ENCODE results near the gene KIAA1671. TPM values are rescaled to one million over a fixed set of nuclear protein-coding genes. Genes with fewer than 3 reads are reported as not detected.

The KIAA1671 gene
- total RNA-seq, 2 donors from 2014 or later: 82.5 to 94.3 TPM

DNA sequence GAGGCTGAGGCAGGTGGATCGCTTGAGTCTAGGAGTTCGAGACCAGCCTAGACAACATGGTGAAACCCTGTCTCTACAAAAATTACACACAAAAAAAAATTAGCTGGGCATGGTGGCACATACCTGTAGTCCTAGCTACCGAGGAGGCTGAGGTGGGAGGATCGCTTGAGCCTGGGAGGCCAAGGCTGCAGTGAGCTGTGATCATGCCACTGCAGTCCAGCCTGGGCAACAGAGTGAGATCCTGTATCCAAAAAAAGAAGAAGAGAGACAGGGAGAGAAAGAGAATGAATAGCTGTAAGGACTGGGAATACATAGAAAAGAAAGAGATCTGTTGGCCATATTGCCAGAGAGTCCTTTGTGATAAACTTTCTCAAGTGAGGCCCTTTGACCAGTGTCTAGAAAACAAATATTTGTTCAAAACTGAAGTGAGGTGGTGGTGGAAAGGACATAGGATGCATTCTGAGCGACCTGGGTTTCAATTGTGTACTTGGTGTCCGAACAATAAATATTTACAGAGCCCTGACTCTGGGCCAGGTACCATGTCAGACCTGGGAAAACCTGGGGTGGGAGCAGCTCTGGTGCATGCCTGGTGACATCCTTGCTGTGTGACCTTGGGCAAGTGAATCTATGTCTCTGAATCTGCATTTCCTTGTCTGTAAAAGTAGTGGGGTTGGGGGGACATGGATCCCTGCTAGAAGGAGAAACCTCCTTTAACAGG is 157.5 kb downstream of the KIAA1671 start:
- Histone ChIP-seq H3K4me3 (no peak overlapping the region), H3K36me3 (no peaks in the 10 kb centered on the region), H3K9me3 (no peaks in the 10 kb centered on the region), H3K9ac (ENCODE audit: low read depth in 2 of 2, low read length in 2 of 2) (peak overlapping the region in 1 of 2 donors; percentile 61), H3K4me1 (peaks cover 10% of the 10 kb centered on the region), H3K27ac (peak overlapping the region; percentile 83), H3K27me3 (no peaks in the 10 kb centered on the region)
- TF ChIP-seq, protein P1, sequence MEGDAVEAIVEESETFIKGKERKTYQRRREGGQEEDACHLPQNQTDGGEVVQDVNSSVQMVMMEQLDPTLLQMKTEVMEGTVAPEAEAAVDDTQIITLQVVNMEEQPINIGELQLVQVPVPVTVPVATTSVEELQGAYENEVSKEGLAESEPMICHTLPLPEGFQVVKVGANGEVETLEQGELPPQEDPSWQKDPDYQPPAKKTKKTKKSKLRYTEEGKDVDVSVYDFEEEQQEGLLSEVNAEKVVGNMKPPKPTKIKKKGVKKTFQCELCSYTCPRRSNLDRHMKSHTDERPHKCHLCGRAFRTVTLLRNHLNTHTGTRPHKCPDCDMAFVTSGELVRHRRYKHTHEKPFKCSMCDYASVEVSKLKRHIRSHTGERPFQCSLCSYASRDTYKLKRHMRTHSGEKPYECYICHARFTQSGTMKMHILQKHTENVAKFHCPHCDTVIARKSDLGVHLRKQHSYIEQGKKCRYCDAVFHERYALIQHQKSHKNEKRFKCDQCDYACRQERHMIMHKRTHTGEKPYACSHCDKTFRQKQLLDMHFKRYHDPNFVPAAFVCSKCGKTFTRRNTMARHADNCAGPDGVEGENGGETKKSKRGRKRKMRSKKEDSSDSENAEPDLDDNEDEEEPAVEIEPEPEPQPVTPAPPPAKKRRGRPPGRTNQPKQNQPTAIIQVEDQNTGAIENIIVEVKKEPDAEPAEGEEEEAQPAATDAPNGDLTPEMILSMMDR (IDR thresholded peaks at IDR 0.05): no peak
- intact Hi-C loops (cut with DNase I): loop anchor here (5.0 kb wide), 1 partner anchor 62 kb away; no protein-coding TSS in a partner anchor
- no peak for DNase-seq

DNA sequence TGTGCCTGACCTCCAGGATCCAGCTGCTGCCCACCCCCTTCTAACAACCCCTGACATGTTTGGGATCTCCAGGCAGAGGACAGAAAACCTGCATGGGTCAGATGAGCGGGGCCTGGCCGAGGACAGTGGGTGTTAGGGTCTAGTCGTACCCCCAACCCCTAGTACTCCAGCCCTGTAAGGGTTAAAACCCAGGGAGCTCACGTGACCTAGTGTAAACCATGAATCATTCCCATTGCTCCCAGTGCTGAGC is 158.0 kb downstream of the KIAA1671 start:
- intact Hi-C loops (cut with DNase I): loop anchor here (5.0 kb wide), 1 partner anchor 62 kb away; no protein-coding TSS in a partner anchor
- H3K27me3 ChIP-seq: no peaks in the 10 kb centered on the region
- no peaks in the 10 kb centered on the region for H3K9me3 ChIP-seq
- TF ChIP-seq, protein P1 (IDR thresholded peaks at IDR 0.05): no peak
- peaks cover 10% of the 10 kb centered on the region for H3K4me1 ChIP-seq
- DNase-seq: no peak
- peak overlapping the region; percentile 83 for H3K27ac ChIP-seq
- H3K4me3 ChIP-seq: peak overlapping the region; percentile 56
- no peaks in the 10 kb centered on the region for H3K36me3 ChIP-seq
- H3K9ac ChIP-seq (ENCODE audit: low read depth in 2 of 2, low read length in 2 of 2): peak overlapping the region in 1 of 2 donors; percentile 61

DNA sequence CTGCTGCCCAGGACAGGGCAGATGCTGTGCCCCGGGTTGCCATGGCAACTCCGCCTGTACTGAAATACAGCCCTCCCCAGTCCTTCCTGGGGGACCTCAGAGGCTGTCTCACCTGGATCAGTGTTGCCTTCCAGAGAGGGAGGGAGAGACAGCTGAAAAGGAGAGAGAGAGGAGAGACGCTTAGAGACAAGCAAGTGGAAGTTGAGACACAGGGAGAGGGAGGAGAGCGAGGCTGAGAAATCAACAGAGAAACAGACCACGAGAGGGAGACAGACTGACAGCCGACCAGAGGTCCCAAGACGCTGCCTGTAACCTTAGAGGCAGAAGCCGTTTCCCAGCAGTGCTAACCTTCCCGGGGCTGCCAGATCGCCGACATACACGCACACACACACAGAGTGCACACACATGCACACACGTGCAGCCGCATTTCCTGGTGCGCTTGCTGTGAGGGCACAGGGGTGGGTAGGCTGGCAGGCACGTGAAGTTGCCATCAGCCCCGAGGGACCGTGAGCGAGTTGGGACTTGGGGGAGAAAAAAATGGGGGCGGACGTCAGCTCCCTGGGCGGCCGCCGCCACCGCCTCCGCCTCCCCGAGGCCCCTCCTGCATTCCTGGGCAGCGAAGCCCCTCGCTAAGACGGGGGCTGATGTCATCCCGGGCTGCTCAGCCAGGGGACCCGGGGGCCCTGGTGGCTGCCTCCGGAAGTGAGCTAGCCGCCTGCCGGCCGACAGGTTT is 158.5 kb downstream of the KIAA1671 start:
- TF ChIP-seq, protein P1 (IDR thresholded peaks at IDR 0.05): peak; percentile 27
- H3K36me3 ChIP-seq: no peaks in the 10 kb centered on the region
- peak overlapping the region; percentile 83 for H3K27ac ChIP-seq
- peak overlapping the region; percentile 61 to 78 for H3K9ac ChIP-seq (ENCODE audit: low read depth in 2 of 2, low read length in 2 of 2)
- no peaks in the 10 kb centered on the region for H3K9me3 ChIP-seq
- peak overlapping the region; percentile 56 for H3K4me3 ChIP-seq
- intact Hi-C loops (cut with DNase I): loop anchor here (5.0 kb wide), 1 partner anchor 61 kb away; no protein-coding TSS in a partner anchor
- no peaks in the 10 kb centered on the region for H3K27me3 ChIP-seq
- H3K4me1 ChIP-seq: peaks cover 10% of the 10 kb centered on the region
- DNase-seq: peak; percentile 78

DNA sequence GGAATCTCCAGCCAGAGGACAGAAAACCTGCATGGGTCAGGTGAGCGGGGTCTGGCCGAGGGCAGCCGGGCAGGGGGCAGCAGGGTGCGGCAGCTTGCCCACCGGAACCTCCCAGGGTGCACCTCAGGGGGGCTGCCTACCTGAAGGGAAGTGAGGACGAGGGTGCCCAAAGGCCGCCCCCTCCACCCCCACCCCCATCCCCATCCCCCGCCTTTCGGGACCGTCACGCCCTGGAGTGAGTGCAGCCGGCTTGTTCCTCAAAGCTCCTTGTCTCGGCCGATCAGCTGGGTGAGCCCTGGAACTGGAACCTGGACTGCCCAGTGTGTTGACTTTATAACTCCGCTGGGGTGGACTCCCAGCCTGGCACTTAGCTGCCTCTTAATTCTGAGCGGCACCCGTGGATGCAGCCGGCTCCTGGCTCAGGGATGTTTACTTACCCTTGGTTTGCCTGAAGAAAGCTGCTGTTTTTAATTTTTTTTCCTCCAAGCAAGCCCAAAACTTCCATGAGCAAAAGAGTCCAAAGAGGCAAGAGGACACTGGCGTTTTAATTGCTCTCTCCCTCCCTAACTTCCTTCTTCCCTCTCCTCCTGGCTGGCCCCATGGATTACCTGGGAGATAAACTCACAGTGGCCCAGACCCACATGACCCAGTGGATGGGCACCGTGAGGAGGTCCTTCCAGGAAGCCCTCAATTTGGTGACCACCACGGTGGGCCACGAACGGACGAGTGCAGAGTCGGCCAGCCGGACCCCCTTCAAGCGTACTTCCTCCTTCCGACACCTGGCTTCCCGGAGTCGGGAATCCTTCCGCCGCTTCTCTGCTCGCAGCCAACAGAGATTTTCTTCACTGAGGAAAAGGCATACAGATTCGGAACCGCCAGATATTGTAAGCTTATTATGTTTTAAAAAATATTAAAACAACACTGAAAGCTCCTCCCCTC is 159.3 kb downstream of the KIAA1671 start:
- H3K36me3 ChIP-seq: no peaks in the 10 kb centered on the region
- H3K9me3 ChIP-seq: no peaks in the 10 kb centered on the region
- peak overlapping the region; percentile 56 for H3K4me3 ChIP-seq
- intact Hi-C loops (cut with DNase I): loop anchor here (5.0 kb wide), 1 partner anchor 60 kb away; no protein-coding TSS in a partner anchor
- H3K4me1 ChIP-seq: peaks cover 10% of the 10 kb centered on the region
- no peaks in the 10 kb centered on the region for H3K27me3 ChIP-seq
- DNase-seq: peak; percentile 77
- peak overlapping the region; percentile 83 for H3K27ac ChIP-seq
- H3K9ac ChIP-seq (ENCODE audit: low read depth in 2 of 2, low read length in 2 of 2): peak overlapping the region; percentile 78 to 80
- TF ChIP-seq, protein P1 (IDR thresholded peaks at IDR 0.05): no peak

Measured in colonic mucosa (tissue), 4 donors.